ENCODE results near the gene CSAG3.
"Not testable (repeated sequence)": the region's sequence is repeated elsewhere in the genome, so short reads cannot be mapped to it uniquely, and the experiment has no call there.

CSAG3 gene

GRCh38 chrX:152761582-152761981 is 2.6 kb downstream of the CSAG3 start:
- H3K27me3 ChIP-seq (ENCODE audit: control insufficient read depth, low read length), result not testable (repeated sequence)

GRCh38 chrX:152766562-152766961 is 7.5 kb downstream of the CSAG3 start:
- not testable (repeated sequence) for H3K9me2 ChIP-seq (replicated peaks; ENCODE audit: control insufficient read depth, low read length); H3K4me2 ChIP-seq (ENCODE audit: low read length); H3K27ac ChIP-seq (ENCODE audit: low read depth, low read length); H3K4me3 ChIP-seq (ENCODE audit: low read length); H3K9me3 ChIP-seq (ENCODE audit: control insufficient read depth, insufficient read depth, low read length); H3K36me3 ChIP-seq (ENCODE audit: control insufficient read depth, low read length); H3F3A ChIP-seq (ENCODE audit: control insufficient read depth, insufficient read depth); H3K27me3 ChIP-seq (ENCODE audit: control insufficient read depth, low read length); H3K4me1 ChIP-seq (ENCODE audit: control insufficient read depth, low read length); H3K79me2 ChIP-seq (ENCODE audit: control insufficient read depth, low read length); H4K20me1 ChIP-seq (ENCODE audit: control insufficient read depth, insufficient read depth, low read depth, low read length)

More at GRCh38 chrX:152761582-152761981, 2.6 kb downstream of the CSAG3 start:
- not testable (repeated sequence) for H3F3A ChIP-seq (ENCODE audit: control insufficient read depth, insufficient read depth); H4K20me1 ChIP-seq (ENCODE audit: control insufficient read depth, insufficient read depth, low read depth, low read length); H3K36me3 ChIP-seq (ENCODE audit: control insufficient read depth, low read length); H3K4me1 ChIP-seq (ENCODE audit: control insufficient read depth, low read length); H3K9me2 ChIP-seq (replicated peaks; ENCODE audit: control insufficient read depth, low read length); H3K9me3 ChIP-seq (ENCODE audit: control insufficient read depth, insufficient read depth, low read length); H3K27ac ChIP-seq (ENCODE audit: low read depth, low read length); H3K4me3 ChIP-seq (ENCODE audit: low read length); H3K4me2 ChIP-seq (ENCODE audit: low read length); H3K79me2 ChIP-seq (ENCODE audit: control insufficient read depth, low read length)

GRCh38 chrX:152769549-152770289 is 10.7 kb downstream of the CSAG3 start, which contains the start of gene MAGEA6:
Gene MAGEA6 (minus strand): TSS chrX:152769689. CDS start chrX:152767650, 2,039 bp downstream.
- H3K9me3 ChIP-seq (ENCODE audit: control insufficient read depth, insufficient read depth, low read length); H3K36me3 ChIP-seq (ENCODE audit: control insufficient read depth, low read length); H3K79me2 ChIP-seq (ENCODE audit: control insufficient read depth, low read length); H3K4me1 ChIP-seq (ENCODE audit: control insufficient read depth, low read length); H3K4me2 ChIP-seq (ENCODE audit: low read length); H3K4me3 ChIP-seq (ENCODE audit: low read length); H3K9me2 ChIP-seq (replicated peaks; ENCODE audit: control insufficient read depth, low read length); H3F3A ChIP-seq (ENCODE audit: control insufficient read depth, insufficient read depth); H3K27me3 ChIP-seq (ENCODE audit: control insufficient read depth, low read length); H3K27ac ChIP-seq (ENCODE audit: low read depth, low read length); H4K20me1 ChIP-seq (ENCODE audit: control insufficient read depth, insufficient read depth, low read depth, low read length): not testable (repeated sequence)

GRCh38 chrX:152787062-152787461 is 28.0 kb downstream of the CSAG3 start:
- H3K4me1 ChIP-seq (ENCODE audit: control insufficient read depth, low read length); H4K20me1 ChIP-seq (ENCODE audit: control insufficient read depth, insufficient read depth, low read depth, low read length): not testable (repeated sequence)

GRCh38 chrX:152798945-152799344 is 39.9 kb downstream of the CSAG3 start:
- no peak overlapping the region for H3K4me3 ChIP-seq (ENCODE audit: low read length)
- H3K36me3 ChIP-seq (ENCODE audit: control insufficient read depth, low read length), result no peaks in the 10 kb centered on the region
- H3K9me3 ChIP-seq (ENCODE audit: control insufficient read depth, insufficient read depth, low read length), result no peaks in the 10 kb centered on the region
- H3K4me1 ChIP-seq (ENCODE audit: control insufficient read depth, low read length), result no peaks in the 10 kb centered on the region
- no peaks in the 10 kb centered on the region for H3K79me2 ChIP-seq (ENCODE audit: control insufficient read depth, low read length)
- no peaks in the 10 kb centered on the region for H3K9me2 ChIP-seq (replicated peaks; ENCODE audit: control insufficient read depth, low read length)
- no peak overlapping the region for H3K27ac ChIP-seq (ENCODE audit: low read depth, low read length)
- H4K20me1 ChIP-seq (ENCODE audit: control insufficient read depth, insufficient read depth, low read depth, low read length), result no peaks in the 10 kb centered on the region
- H3K27me3 ChIP-seq (ENCODE audit: control insufficient read depth, low read length), result no peaks in the 10 kb centered on the region
- H3K4me2 ChIP-seq (ENCODE audit: low read length), result no peak overlapping the region
- H3F3A ChIP-seq (ENCODE audit: control insufficient read depth, insufficient read depth), result no peaks in the 10 kb centered on the region
- no peak for TF ChIP-seq EZH2phosphoT487 (IDR thresholded peaks at IDR 0.05; ENCODE audit: borderline replicate concordance, low read length)
- no peak for TF ChIP-seq CTCF (IDR thresholded peaks at IDR 0.05; ENCODE audit: low read depth, low read length, poor library complexity, severe bottlenecking)

More at GRCh38 chrX:152787062-152787461, 28.0 kb downstream of the CSAG3 start:
- not testable (repeated sequence) for H3K9me3 ChIP-seq (ENCODE audit: control insufficient read depth, insufficient read depth, low read length); H3K9me2 ChIP-seq (replicated peaks; ENCODE audit: control insufficient read depth, low read length); H3K4me2 ChIP-seq (ENCODE audit: low read length); H3K27ac ChIP-seq (ENCODE audit: low read depth, low read length); H3K4me3 ChIP-seq (ENCODE audit: low read length); H3K79me2 ChIP-seq (ENCODE audit: control insufficient read depth, low read length); H3K36me3 ChIP-seq (ENCODE audit: control insufficient read depth, low read length); H3F3A ChIP-seq (ENCODE audit: control insufficient read depth, insufficient read depth); H3K27me3 ChIP-seq (ENCODE audit: control insufficient read depth, low read length)
